ENCODE results near the gene ADAMTS3. TPM values are rescaled to one million over a fixed set of nuclear protein-coding genes. Genes with fewer than 3 reads are reported as not detected.

ADAMTS3 gene
- total and polyA plus RNA-seq, 2 of the 13 experiments (the other 11 are each of a cell fraction or from before 2014, with no cell fraction given): not detected

GRCh38 chr4:72558655-72559054 lies 10.4 kb downstream of the ADAMTS3 start:
- ATAC-seq (no peak), FAIRE-seq (no peak), DNase-seq (ENCODE audit: low spot score) (no peak)
- Histone ChIP-seq H3K27me3 (ENCODE audit: control insufficient read depth in 1 of 2, insufficient read depth in 2 of 2, low read length in 2 of 2) (no peaks in the 10 kb centered on the region), H3K9me3 (ENCODE audit: low read length) (no peaks in the 10 kb centered on the region), H2AFZ (ENCODE audit: low read length) (no peak overlapping the region), H3K4me1 (ENCODE audit: insufficient read depth, low read length) (no peaks in the 10 kb centered on the region), H3K79me2 (ENCODE audit: insufficient read depth, low read length) (no peaks in the 10 kb centered on the region), H3K36me3 (replicated peaks in 1 of 2; ENCODE audit: control insufficient read depth in 1 of 2, insufficient read depth in 2 of 2, low read length in 2 of 2) (no peaks in the 10 kb centered on the region), H4K20me1 (ENCODE audit: insufficient read depth, low read length) (no peaks in the 10 kb centered on the region), H3K27ac (ENCODE audit: extremely low read length, insufficient read depth, low read length) (no peak overlapping the region), H3K4me3 (replicated peaks in 1 of 3; ENCODE audit: insufficient read depth in 1 of 3, low read depth in 2 of 3, low read length in 3 of 3) (no peak overlapping the region), H3K4me2 (ENCODE audit: low read depth, low read length) (no peak overlapping the region), H3K9ac (ENCODE audit: insufficient read depth, low read depth, low read length) (no peak overlapping the region)
- in situ Hi-C loops (cut with HindIII; ENCODE audit: extremely low pct_ligation_motif_present, low pct_unique_long_range_greater_than_20kb): no loop called here
- POLR2A ChIA-PET: no interaction called here
- intact Hi-C loops (cut with micrococcal nuclease; ENCODE audit: unreplicated experiment): no loop called here
- TF ChIP-seq PAXIP1 (CRISPR knock-in tag; conservative IDR thresholded peaks at IDR 0.05): no peak
- no peak for TF ChIP-seq JUND (CRISPR knock-in tag; IDR thresholded peaks at IDR 0.05)
- no peak for TF ChIP-seq SOX13 (IDR thresholded peaks at IDR 0.05)
- TF ChIP-seq SOX13 (CRISPR knock-in tag; conservative IDR thresholded peaks at IDR 0.05 in 1 of 2, IDR thresholded peaks at IDR 0.05 in 1 of 2): no peak
- no peak for TF ChIP-seq THYN1 (CRISPR knock-in tag; IDR thresholded peaks at IDR 0.05; ENCODE audit: borderline replicate concordance, low read depth)
- TF ChIP-seq ZEB1 (IDR thresholded peaks at IDR 0.05; ENCODE audit: insufficient replicate concordance, low read depth): no peak
- TF ChIP-seq TCF12 (IDR thresholded peaks at IDR 0.05): no peak
- no peak for TF ChIP-seq TCF12 (CRISPR knock-in tag; IDR thresholded peaks at IDR 0.05)
- TF ChIP-seq ZKSCAN8 (CRISPR knock-in tag; IDR thresholded peaks at IDR 0.05; ENCODE audit: borderline replicate concordance): no peak
- TF ChIP-seq JUNB (CRISPR knock-in tag; IDR thresholded peaks at IDR 0.05; ENCODE audit: borderline replicate concordance): no peak
- TF ChIP-seq ZNF772 (CRISPR knock-in tag; IDR thresholded peaks at IDR 0.05): no peak
- TF ChIP-seq KAT2B (IDR thresholded peaks at IDR 0.05; ENCODE audit: borderline replicate concordance, low read depth, low read length): no peak
- TF ChIP-seq ZNF441 (CRISPR knock-in tag; IDR thresholded peaks at IDR 0.05; ENCODE audit: borderline replicate concordance): no peak
- TF ChIP-seq SIX4 (CRISPR knock-in tag; IDR thresholded peaks at IDR 0.05): no peak
- TF ChIP-seq YEATS2 (CRISPR knock-in tag; IDR thresholded peaks at IDR 0.05; ENCODE audit: borderline replicate concordance): no peak
- no peak for TF ChIP-seq RXRA (CRISPR knock-in tag; IDR thresholded peaks at IDR 0.05)
- no peak for TF ChIP-seq ZFP90 (CRISPR knock-in tag; IDR thresholded peaks at IDR 0.05; ENCODE audit: borderline replicate concordance)
- no peak for TF ChIP-seq TAF1 (CRISPR knock-in tag; IDR thresholded peaks at IDR 0.05)
- CTCF ChIA-PET (ENCODE audit: low intra/inter-chr PET ratio, low total read pairs): no interaction called here
- WGBS (ENCODE audit: low lambda C conversion rate): 0% methylated on average over 1 of the region's 1 CpG
- no TSS peak for BruUV-seq (replicated peaks)

Measured in HepG2 (cell line).